ENCODE measurements around the gene CCBE1. TPM values are rescaled to one million over a fixed set of nuclear protein-coding genes. Genes with fewer than 3 reads are reported as not detected.

CCBE1 gene
- total and polyA plus RNA-seq, 5 experiments from 2014 or later, result 0.36 TPM; not detected in 4

- Mint-ChIP-seq H3K36me3 (no peaks in the 10 kb centered on the region), H3K9me3 (peaks cover 0 to 3% (median 0%) of the 10 kb centered on the region in 9 donors), H3K27ac (no peak overlapping the region), H3K27me3 (peaks cover 0 to 14% (median 10%) of the 10 kb centered on the region in 5 donors), H3K4me3 (no peak overlapping the region), H3K4me1 (no peaks in the 10 kb centered on the region)
- no peak for ATAC-seq
- no peak for DNase-seq
- POLR2A ChIA-PET, result no interaction called here
These were observed 204.3 kb downstream of the CCBE1 start for GRCh38 chr18:59492756-59493421.

GRCh38 chr18:59488899-59489298 lies 208.3 kb downstream of the CCBE1 start:
- no peak overlapping the region for H3K4me3 Mint-ChIP-seq
- H3K4me1 Mint-ChIP-seq, result no peaks in the 10 kb centered on the region
- DNase-seq, result no peak
- no peak overlapping the region for H3K27ac Mint-ChIP-seq
- peaks cover 0 to 17% (median 6%) of the 10 kb centered on the region in 5 donors for H3K27me3 Mint-ChIP-seq
- POLR2A ChIA-PET, result no interaction called here
- H3K36me3 Mint-ChIP-seq, result no peaks in the 10 kb centered on the region
- no peak for ATAC-seq
- peaks cover 0 to 1% (median 0%) of the 10 kb centered on the region in 9 donors for H3K9me3 Mint-ChIP-seq

- ATAC-seq (no peak), DNase-seq (no peak)
- Mint-ChIP-seq H3K9me3 (no peaks in the 10 kb centered on the region), H3K4me3 (no peak overlapping the region), H3K27ac (no peak overlapping the region), H3K27me3 (peaks cover 0 to 20% (median 9%) of the 10 kb centered on the region in 5 donors), H3K4me1 (no peaks in the 10 kb centered on the region), H3K36me3 (no peaks in the 10 kb centered on the region)
- POLR2A ChIA-PET, result no interaction called here
These were observed 211.8 kb downstream of the CCBE1 start for GRCh38 chr18:59485382-59485781.

- H3K4me3 Mint-ChIP-seq, result no peak overlapping the region
- H3K4me1 Mint-ChIP-seq, result no peaks in the 10 kb centered on the region
- POLR2A ChIA-PET, result no interaction called here
These were observed 212.5 kb downstream of the CCBE1 start for GRCh38 chr18:59484561-59485328.

GRCh38 chr18:59484131-59484530 lies 213.1 kb downstream of the CCBE1 start:
- Mint-ChIP-seq H3K36me3 (no peaks in the 10 kb centered on the region), H3K27me3 (peaks cover 1 to 22% (median 9%) of the 10 kb centered on the region in 5 donors), H3K9me3 (no peaks in the 10 kb centered on the region), H3K27ac (no peak overlapping the region), H3K4me1 (no peaks in the 10 kb centered on the region), H3K4me3 (no peak overlapping the region)
- DNase-seq (no peak), ATAC-seq (no peak)
- POLR2A ChIA-PET, result no interaction called here

More at GRCh38 chr18:59484561-59485328, 212.5 kb downstream of the CCBE1 start:
- Mint-ChIP-seq H3K27me3 (peaks cover 0 to 20% (median 9%) of the 10 kb centered on the region in 5 donors), H3K27ac (no peak overlapping the region), H3K9me3 (no peaks in the 10 kb centered on the region), H3K36me3 (no peaks in the 10 kb centered on the region)
- DNase-seq, result no peak
- no peak for ATAC-seq

- Mint-ChIP-seq H3K9me3 (no peaks in the 10 kb centered on the region), H3K27me3 (peaks cover 4 to 27% (median 14%) of the 10 kb centered on the region in 5 donors), H3K4me1 (no peaks in the 10 kb centered on the region), H3K4me3 (no peak overlapping the region), H3K36me3 (no peaks in the 10 kb centered on the region), H3K27ac (no peak overlapping the region)
- no peak for ATAC-seq
- no peak for DNase-seq
- POLR2A ChIA-PET, result no interaction called here
These were observed 215.8 kb downstream of the CCBE1 start for GRCh38 chr18:59481436-59481835.

- POLR2A ChIA-PET, result no interaction called here
- no peak for DNase-seq
- no peaks in the 10 kb centered on the region for H3K4me1 Mint-ChIP-seq
- H3K4me3 Mint-ChIP-seq, result no peak overlapping the region
- H3K27me3 Mint-ChIP-seq, result peaks cover 7 to 43% (median 26%) of the 10 kb centered on the region in 5 donors
- H3K9me3 Mint-ChIP-seq, result peaks cover 0 to 5% (median 0%) of the 10 kb centered on the region in 9 donors
- no peak for ATAC-seq
- H3K36me3 Mint-ChIP-seq, result peaks cover 0 to 11% (median 0%) of the 10 kb centered on the region in 3 donors
- H3K27ac Mint-ChIP-seq, result no peak overlapping the region
These were observed 217.4 kb downstream of the CCBE1 start for GRCh38 chr18:59479776-59480175.

- ATAC-seq (no peak), DNase-seq (no peak)
- no peak overlapping the region for H3K4me3 Mint-ChIP-seq
- peaks cover 0 to 12% (median 0%) of the 10 kb centered on the region in 3 donors for H3K36me3 Mint-ChIP-seq
- POLR2A ChIA-PET, result no interaction called here
- H3K9me3 Mint-ChIP-seq, result peaks cover 0 to 6% (median 4%) of the 10 kb centered on the region in 9 donors
- no peaks in the 10 kb centered on the region for H3K4me1 Mint-ChIP-seq
- H3K27ac Mint-ChIP-seq, result no peak overlapping the region
- H3K27me3 Mint-ChIP-seq, result peaks cover 7 to 55% (median 34%) of the 10 kb centered on the region in 5 donors
These were observed 218.6 kb downstream of the CCBE1 start for GRCh38 chr18:59478591-59478990.

- H3K4me3 Mint-ChIP-seq, result no peak overlapping the region
- ATAC-seq (no peak), DNase-seq (no peak)
- H3K27me3 Mint-ChIP-seq, result peaks cover 7 to 55% (median 35%) of the 10 kb centered on the region in 5 donors
- no peaks in the 10 kb centered on the region for H3K4me1 Mint-ChIP-seq
- H3K9me3 Mint-ChIP-seq, result peaks cover 0 to 6% (median 5%) of the 10 kb centered on the region in 9 donors
- H3K27ac Mint-ChIP-seq, result no peak overlapping the region
- peaks cover 0 to 12% (median 0%) of the 10 kb centered on the region in 3 donors for H3K36me3 Mint-ChIP-seq
- POLR2A ChIA-PET, result no interaction called here
These were observed 219.4 kb downstream of the CCBE1 start for GRCh38 chr18:59477849-59478248.

- POLR2A ChIA-PET, result no interaction called here
- Mint-ChIP-seq H3K4me3 (no peak overlapping the region), H3K36me3 (peaks cover 0 to 8% (median 0%) of the 10 kb centered on the region in 3 donors), H3K27me3 (peaks cover 5 to 25% (median 20%) of the 10 kb centered on the region in 5 donors), H3K4me1 (no peaks in the 10 kb centered on the region), H3K9me3 (peaks cover 0 to 6% (median 5%) of the 10 kb centered on the region in 9 donors), H3K27ac (no peak overlapping the region)
- DNase-seq, result no peak
- ATAC-seq, result no peak
These were observed 226.6 kb downstream of the CCBE1 start for GRCh38 chr18:59470561-59471121.

GRCh38 chr18:59469463-59470180 lies 227.6 kb downstream of the CCBE1 start:
- H3K27me3 Mint-ChIP-seq, result peaks cover 4 to 25% (median 13%) of the 10 kb centered on the region in 5 donors
- no peak overlapping the region for H3K27ac Mint-ChIP-seq
- POLR2A ChIA-PET, result no interaction called here
- H3K36me3 Mint-ChIP-seq, result no peaks in the 10 kb centered on the region
- no peak for ATAC-seq
- peaks cover 0 to 6% (median 4%) of the 10 kb centered on the region in 9 donors for H3K9me3 Mint-ChIP-seq
- H3K4me1 Mint-ChIP-seq, result no peaks in the 10 kb centered on the region
- no peak for DNase-seq
- H3K4me3 Mint-ChIP-seq, result no peak overlapping the region

- Mint-ChIP-seq H3K27ac (no peak overlapping the region), H3K27me3 (peaks cover under 1 to 20% (median 12%) of the 10 kb centered on the region in 5 donors), H3K36me3 (no peaks in the 10 kb centered on the region), H3K4me1 (no peaks in the 10 kb centered on the region), H3K9me3 (peaks cover 0 to 5% (median 0%) of the 10 kb centered on the region in 9 donors), H3K4me3 (no peak overlapping the region)
- ATAC-seq (no peak), DNase-seq (no peak)
- POLR2A ChIA-PET, result no interaction called here
These were observed 228.4 kb downstream of the CCBE1 start for GRCh38 chr18:59468821-59469220.

All from naive thymus-derived CD8-positive, alpha-beta T cell (primary cell).